GM10266 (cell line): Measurements from ENCODE around the gene LTB.

Experiments
- DNase-seq: peaks from one replicate; pipeline ENCODE4 v3.0.0; 2012; ENCODE audit errors: extremely low spot score
- TF ChIP-seq, protein P1 (sequence below): IDR thresholded peaks from 2 replicates; pipeline ENCODE4 v1.5.1; 2012; ENCODE audit warnings: mild to moderate bottlenecking, low read depth; ENCODE audit not compliant: control insufficient read depth, insufficient read depth; ENCODE audit errors: missing control alignments

The LTB gene

DNA sequence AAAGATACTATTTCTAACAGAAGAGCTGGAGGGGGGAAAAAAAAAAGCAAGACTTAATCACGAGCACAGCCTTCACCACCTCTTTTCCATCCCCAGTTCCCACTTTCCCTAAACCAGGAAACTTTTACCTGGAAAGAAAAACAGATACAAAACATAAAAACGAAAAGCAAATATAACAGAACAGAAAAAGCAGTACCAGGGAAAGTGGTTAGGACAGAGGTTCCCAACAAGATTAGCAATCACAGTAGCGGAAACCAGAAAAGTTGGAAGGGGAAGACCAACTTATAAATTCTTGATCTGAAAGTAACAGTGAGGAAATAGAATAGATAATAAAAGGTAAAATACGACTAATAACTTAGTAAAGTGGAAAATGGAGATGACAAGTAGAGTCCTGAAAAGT, 41.6 kb downstream of the LTB start:
- DNase-seq = no peak
- TF ChIP-seq, protein P1, sequence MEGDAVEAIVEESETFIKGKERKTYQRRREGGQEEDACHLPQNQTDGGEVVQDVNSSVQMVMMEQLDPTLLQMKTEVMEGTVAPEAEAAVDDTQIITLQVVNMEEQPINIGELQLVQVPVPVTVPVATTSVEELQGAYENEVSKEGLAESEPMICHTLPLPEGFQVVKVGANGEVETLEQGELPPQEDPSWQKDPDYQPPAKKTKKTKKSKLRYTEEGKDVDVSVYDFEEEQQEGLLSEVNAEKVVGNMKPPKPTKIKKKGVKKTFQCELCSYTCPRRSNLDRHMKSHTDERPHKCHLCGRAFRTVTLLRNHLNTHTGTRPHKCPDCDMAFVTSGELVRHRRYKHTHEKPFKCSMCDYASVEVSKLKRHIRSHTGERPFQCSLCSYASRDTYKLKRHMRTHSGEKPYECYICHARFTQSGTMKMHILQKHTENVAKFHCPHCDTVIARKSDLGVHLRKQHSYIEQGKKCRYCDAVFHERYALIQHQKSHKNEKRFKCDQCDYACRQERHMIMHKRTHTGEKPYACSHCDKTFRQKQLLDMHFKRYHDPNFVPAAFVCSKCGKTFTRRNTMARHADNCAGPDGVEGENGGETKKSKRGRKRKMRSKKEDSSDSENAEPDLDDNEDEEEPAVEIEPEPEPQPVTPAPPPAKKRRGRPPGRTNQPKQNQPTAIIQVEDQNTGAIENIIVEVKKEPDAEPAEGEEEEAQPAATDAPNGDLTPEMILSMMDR = no peak

DNA sequence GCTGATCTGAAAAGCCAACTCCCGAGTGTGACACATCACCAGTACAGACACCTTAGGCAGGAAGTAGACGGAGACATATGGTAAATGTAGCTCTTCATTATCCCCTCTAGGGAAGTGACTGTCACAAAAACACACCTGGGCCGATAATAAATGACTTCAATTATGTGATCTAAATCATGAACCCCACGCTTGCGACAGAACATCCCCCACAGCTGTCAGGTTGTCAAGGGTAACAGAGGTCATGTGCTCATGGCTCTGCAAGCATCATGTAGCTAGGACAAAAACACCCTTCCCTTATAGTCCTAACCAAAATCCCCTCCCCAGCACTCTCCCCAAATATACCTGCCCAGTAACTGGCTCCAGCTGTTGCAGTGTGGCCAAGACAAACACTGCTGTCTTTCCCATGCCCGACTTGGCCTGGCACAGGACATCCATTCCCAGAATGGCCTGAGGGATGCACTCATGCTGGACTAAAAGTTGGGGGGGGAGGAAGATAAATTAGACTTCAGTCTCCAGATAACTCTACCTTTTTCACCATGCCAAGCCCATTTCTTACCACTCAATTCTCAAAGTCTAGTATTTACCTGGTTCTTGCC, 43.3 kb downstream of the LTB start:
- TF ChIP-seq, protein P1 = no peak
- no peak for DNase-seq

DNA sequence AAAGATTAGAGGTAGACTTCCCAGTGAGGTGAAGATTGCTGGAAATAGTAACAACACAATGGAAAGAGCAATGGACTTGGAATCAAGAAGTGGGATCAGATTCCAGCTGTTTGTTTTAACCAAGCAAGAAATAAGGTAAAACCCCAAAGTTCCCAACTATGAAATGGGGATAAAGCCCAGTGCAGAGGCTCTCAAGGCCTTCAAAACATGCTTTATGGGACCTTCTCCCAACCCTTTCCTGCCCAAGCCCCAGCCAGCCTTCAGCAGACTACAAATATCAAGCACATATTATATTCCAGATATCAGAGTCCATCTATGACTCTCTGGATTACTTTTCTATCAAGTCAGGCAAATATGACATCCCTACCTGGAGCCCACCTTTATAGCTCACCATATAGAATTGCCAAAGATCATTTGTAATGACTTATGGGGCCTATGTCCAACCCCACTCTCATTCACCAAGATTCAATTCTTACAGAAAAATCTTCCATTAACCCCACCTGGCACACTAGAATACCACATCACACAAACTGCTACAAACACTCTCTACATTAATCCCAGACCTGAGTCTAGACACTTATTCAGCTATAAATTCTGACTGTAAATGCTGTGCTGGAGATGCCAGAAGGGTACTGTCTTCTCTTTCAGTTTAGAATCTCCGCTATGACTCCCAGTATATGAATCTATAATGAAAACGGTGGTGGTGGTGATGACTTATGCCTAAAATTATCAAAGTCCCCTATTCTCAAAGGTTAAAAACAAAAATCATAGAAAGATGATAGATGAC, 46.5 kb downstream of the LTB start:
- no peak for DNase-seq
- TF ChIP-seq, protein P1 = no peak

DNA sequence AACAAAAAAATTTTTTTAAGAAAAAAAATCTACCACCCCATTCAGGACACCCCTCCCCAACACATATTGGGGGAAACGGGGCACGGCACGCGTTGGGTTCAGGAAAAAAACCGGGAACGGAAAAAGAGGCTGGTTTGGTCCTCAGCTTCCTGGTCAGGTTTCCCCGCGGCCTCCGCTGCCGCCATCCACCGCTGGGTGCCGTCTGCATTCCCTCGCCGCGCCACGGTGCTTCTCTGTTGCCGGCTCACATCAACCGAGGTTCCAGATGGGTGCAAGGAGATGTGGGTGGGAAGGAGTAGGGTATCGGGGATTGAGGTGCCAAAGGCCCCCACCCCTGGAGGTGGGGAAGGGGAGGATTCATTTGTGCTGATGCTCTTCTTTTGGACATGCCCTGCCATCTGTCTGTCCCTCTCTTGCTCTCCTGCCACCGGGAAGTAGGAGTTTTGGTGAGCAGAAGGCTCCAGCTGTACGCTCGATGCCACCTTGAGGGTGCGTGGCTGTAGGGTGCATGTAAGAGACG, 47.6 kb downstream of the LTB start:
- no peak for DNase-seq
- TF ChIP-seq, protein P1 = no peak

DNA sequence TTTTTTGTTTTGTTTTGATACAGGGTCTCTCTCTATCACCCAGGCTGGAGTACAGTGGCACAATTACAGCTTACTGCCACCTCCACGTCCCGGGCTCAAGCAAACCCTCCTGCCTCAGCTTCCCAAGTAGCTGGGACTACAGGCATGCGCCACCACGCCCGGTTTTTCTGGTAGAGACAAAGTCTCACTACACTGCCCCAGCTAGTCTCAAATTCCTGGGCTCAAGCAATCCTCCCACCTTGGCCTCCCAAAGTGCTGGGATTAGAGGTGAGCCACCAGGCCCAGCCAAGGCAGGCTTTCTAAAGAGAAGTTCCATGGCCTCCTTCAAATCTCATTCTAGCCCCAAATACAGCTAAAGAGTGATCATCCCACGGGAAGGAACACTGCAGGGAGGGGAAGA, 48.2 kb downstream of the LTB start:
- DNase-seq = no peak
- TF ChIP-seq, protein P1 = no peak

DNA sequence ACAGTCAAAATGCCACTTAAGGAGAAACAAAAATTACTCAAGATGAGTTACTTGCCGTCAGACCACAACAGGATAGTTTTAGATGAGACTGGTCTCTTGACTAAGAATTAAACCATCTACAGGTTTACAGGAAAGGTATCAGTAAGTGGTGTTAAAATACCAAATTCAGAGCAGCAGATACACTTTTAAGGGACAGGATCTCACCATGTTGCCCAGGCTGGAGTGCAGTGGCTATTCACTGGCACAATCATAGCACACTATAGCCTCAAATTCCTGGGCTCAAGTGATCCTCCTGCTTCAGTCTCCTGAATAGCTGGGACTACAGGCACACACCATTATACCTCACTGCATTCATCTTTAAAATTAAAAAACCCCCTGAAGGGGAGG, 48.8 kb downstream of the LTB start:
- TF ChIP-seq, protein P1 = no peak
- no peak for DNase-seq

DNA sequence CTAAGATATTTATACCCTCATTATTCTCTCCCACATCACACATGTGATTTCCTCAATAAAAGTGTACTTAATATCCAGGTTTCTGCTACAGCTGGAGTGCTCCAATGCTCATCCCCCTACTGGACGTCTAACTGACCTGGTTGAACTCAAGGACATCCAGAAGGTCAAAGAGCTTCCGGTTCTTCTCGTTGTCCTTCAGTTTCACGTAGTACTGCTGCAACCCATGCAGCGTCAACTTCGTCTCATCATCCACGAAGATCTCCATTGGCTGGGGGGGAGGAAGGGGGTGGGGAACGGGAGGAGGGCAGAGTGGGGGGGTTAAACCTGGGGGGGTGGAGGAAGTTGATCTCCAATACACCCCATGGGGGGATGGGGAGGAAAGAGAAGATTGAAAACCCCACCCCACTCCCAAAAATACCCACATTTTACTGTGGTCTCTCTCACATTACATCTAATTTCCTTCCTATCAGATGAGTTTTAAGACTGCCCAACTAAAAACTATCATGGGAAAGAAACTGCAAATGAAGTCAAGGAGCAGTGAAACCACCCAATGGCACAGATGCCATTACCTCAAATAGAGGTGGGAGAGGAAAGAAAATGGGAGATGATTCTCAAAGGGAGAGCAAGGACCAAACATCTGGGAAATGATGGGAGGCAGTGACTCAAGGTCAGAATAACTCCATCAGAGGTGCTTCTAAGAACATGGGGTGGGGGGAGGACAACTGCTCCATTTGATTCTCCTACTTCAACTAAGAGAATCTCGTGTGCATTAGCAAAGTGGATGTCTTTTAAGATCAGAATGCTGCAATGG, 49.4 kb downstream of the LTB start:
- TF ChIP-seq, protein P1 = no peak
- DNase-seq = no peak
